Fibroblast of skin of abdomen (primary cell): ENCODE measurements around the gene ATF7IP. TPM values are rescaled to one million over a fixed set of nuclear protein-coding genes. Genes with fewer than 3 reads are reported as not detected.
"Not testable (repeated sequence)": the region's sequence is repeated elsewhere in the genome, so short reads cannot be mapped to it uniquely, and the experiment has no call there.

Source experiments
- DNase-seq: peaks from one replicate; pipeline ENCODE4 v3.0.0-alpha.2; 2013
- polyA plus RNA-seq, 2 experiments: library from polyadenylated mRNA; unstranded; fragments of 120-200 nt; gene quantifications; one replicate each; pipeline ENCODE4 v1.2.1, GENCODE V29; 2013; ENCODE audit not compliant: insufficient read length in 2 of 2

ATF7IP gene, protein sequence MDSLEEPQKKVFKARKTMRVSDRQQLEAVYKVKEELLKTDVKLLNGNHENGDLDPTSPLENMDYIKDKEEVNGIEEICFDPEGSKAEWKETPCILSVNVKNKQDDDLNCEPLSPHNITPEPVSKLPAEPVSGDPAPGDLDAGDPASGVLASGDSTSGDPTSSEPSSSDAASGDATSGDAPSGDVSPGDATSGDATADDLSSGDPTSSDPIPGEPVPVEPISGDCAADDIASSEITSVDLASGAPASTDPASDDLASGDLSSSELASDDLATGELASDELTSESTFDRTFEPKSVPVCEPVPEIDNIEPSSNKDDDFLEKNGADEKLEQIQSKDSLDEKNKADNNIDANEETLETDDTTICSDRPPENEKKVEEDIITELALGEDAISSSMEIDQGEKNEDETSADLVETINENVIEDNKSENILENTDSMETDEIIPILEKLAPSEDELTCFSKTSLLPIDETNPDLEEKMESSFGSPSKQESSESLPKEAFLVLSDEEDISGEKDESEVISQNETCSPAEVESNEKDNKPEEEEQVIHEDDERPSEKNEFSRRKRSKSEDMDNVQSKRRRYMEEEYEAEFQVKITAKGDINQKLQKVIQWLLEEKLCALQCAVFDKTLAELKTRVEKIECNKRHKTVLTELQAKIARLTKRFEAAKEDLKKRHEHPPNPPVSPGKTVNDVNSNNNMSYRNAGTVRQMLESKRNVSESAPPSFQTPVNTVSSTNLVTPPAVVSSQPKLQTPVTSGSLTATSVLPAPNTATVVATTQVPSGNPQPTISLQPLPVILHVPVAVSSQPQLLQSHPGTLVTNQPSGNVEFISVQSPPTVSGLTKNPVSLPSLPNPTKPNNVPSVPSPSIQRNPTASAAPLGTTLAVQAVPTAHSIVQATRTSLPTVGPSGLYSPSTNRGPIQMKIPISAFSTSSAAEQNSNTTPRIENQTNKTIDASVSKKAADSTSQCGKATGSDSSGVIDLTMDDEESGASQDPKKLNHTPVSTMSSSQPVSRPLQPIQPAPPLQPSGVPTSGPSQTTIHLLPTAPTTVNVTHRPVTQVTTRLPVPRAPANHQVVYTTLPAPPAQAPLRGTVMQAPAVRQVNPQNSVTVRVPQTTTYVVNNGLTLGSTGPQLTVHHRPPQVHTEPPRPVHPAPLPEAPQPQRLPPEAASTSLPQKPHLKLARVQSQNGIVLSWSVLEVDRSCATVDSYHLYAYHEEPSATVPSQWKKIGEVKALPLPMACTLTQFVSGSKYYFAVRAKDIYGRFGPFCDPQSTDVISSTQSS
- polyA plus RNA-seq (2013, experiment 1 of 2; ENCODE audit: insufficient read length): 21.9 TPM
- 22.0 TPM for polyA plus RNA-seq (2013, experiment 2 of 2; ENCODE audit: insufficient read length)

DNA sequence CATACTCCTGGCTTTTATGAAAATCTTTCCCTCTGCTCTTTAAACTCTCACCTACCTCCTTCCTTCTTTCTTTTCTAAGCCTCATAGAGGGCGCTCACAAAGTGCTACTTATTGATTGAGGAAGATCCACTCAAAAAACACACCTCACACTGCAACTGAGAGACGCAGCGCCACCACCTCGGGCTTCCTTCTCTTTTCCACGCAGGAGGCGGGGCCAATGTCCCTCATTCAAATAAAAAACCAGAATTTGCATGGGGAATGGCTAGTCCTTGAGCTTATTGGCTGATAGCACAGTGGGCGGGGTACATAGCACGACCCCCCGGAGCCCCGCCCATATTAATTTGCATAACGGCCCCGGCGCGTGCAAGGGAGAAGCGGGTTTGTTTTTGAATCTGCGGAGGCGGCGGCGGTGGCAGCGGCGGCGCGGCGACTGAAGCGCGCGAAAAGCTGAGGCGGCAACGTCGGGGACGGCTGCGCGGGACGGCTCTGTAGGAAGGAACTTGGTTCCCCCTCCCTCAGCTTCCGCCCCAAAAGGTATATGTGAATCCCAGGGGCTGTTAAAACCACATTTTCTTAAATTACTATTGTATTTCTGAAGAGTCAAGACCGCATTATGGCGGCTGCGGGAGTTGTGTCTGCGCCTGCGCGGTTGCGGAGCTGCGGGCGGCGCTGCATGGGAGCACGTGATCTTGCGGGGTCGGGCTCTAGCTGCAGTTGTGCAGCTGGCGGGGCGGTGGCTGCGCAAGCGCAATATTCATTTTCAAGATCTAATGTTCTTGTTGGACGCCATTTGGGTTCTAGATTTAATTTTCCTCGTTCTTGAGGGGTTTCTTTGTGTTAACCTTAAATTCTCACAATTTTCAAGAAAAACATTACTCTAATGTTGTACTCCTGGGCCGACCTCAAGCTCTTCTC lies at the start of gene ATF7IP:
TSS of gene ATF7IP (plus strand) at position 389 of the 915 bp plus-strand sequence. CDS start 58,234 bp downstream, outside the sequence.
- peak; percentile 99 for DNase-seq

DNA sequence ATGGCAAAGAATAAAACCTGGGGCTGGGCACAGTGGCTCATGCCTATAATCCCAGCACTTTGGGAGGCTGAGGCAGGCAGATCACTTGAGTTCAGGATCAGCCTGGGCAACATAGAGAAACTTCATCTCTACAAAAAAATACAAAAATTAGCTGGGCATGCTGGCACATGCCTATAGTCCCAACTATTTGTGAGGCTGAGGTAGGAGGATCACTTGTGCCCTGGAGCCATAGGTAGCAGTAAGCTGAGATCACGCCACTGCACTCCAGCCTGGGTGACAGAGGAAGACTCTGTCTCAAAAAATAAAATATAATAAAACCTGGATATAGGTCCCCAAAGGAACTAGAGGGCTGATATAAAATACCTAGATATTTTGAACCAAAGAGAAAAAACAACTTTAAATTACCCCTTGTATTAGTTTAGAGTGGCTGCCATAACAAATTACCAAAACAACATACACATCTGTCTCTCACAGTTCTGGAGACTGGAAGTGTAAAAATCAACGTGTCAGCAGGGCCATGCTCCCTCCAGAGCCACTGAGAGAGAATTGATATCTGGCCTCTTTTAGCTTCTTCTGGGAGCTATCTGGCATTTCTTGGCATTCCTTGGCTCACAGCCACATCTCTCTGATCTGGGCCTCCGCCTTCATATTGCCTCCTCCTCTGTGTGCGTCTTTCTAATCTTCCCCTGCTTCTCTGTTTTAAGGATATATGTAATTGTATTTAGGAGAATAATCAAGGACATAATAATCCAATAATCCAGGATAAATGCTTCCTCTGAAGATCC lies 47.9 kb upstream of the ATF7IP start:
- DNase-seq: no peak

GRCh38 chr12:14319704-14320427 lies 45.6 kb upstream of the ATF7IP start:
- DNase-seq: not testable (repeated sequence)

- no peak for DNase-seq
These were observed 43.1 kb upstream of the ATF7IP start for GRCh38 chr12:14322403-14322802.

GRCh38 chr12:14325716-14326343 lies 39.7 kb upstream of the ATF7IP start:
- no peak for DNase-seq

- no peak for DNase-seq
These were observed 38.8 kb upstream of the ATF7IP start for GRCh38 chr12:14326699-14327098.

DNA sequence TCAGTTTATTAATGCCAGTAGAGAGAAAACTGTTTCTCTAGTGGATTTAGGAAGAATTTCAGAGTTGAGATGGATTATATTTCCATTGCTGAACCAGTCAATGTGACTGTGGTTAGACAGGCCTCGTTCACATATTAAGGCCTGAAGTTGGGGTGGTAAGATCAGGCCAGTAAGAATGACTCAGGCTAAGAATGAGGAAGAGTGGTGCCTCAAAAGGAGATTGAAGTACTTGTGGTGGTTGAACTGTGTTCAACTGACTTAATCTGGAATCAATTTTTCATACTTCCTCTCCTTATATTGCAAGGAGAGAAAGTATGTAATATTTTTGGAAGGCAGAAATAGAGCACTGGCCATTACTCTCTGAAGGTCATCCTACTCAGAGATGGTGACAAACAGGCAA lies 37.8 kb upstream of the ATF7IP start:
- DNase-seq: peak; percentile 41

DNA sequence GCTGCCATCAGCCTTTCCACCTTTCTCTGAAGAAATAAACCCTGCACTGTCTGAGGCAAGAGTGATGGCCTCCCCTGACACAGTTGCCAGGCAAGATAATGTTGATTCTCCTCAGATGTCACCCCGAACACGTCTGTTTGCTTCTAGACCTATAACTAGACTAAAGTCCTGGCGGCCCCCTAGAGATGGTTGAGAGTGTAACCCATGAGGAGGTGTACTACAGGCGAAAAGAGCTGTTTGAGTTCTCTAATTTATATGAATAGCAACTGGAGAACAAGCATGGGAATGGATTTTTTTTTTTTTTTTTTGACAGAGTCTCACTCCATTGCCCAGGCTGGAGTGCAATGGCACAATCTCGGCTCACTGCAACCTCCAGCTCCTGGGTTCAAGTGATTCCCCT lies 33.0 kb upstream of the ATF7IP start:
- no peak for DNase-seq

GRCh38 chr12:14340371-14340770 lies 25.1 kb upstream of the ATF7IP start:
- DNase-seq: no peak

- DNase-seq: not testable (repeated sequence)
These were observed 14.0 kb upstream of the ATF7IP start for GRCh38 chr12:14351524-14351923.

- not testable (repeated sequence) for DNase-seq
These were observed 13.4 kb upstream of the ATF7IP start for GRCh38 chr12:14352066-14352465.

DNA sequence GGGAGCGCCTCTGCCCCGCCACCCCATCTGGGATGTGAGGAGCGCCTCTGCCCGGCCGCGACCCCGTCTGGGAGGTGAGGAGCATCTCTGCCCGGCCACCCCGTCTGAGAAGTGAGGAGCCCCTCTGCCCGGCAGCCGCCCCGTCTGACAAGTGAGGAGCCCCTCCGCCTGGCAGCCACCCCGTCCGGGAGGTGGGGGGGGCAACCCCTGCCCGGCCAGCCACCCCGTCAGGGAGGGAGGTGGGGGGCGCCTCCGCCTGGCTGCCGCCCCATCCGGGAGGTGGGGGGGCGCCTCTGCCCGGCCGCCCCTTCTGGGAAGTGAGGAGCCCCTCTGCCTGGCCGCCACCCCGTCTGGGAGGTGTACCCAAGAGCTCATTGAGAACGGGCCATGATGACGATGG lies 10.8 kb upstream of the ATF7IP start:
- not testable (repeated sequence) for DNase-seq

DNA sequence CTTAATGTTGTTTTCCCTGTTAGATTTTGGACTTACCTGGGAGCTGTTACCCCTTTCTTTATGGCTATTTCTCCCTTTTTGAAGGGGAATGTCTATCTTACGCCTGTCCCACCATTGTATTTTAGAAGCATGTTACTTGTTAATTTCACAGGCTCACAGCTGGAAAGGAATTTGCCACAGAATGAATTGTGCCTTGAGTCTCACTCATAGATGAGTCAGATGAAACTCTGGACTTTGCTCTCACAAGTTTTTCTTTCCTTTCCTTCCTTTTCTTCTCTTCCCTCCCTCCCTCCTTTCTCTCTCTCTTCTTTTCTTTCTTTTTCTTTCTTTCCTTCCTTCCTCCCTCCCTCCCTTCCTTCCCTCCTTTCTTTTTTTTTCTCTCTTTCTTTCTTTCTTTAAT lies 9.3 kb upstream of the ATF7IP start:
- no peak for DNase-seq

DNA sequence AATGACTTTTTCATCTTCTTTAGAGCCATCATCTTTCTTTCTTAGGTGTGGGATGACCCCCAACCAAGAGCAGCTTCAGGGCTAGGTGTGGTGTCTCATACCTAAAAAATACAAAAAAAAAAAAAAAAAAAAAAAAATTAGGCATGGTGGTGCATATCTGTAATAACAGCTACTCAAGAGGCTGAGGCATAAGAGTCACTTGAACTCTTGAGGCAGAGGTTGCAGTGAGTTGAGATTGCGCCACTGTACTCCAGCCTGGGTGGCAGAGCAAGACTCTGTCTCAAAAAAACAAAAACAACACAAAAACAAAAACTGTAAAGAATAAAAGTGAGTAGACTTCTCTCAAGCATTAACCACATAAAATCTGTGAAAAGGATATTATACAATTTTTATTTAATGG lies 8.0 kb upstream of the ATF7IP start:
- DNase-seq: no peak

GRCh38 chr12:14362352-14362751 lies 3.1 kb upstream of the ATF7IP start:
- DNase-seq: no peak

DNA sequence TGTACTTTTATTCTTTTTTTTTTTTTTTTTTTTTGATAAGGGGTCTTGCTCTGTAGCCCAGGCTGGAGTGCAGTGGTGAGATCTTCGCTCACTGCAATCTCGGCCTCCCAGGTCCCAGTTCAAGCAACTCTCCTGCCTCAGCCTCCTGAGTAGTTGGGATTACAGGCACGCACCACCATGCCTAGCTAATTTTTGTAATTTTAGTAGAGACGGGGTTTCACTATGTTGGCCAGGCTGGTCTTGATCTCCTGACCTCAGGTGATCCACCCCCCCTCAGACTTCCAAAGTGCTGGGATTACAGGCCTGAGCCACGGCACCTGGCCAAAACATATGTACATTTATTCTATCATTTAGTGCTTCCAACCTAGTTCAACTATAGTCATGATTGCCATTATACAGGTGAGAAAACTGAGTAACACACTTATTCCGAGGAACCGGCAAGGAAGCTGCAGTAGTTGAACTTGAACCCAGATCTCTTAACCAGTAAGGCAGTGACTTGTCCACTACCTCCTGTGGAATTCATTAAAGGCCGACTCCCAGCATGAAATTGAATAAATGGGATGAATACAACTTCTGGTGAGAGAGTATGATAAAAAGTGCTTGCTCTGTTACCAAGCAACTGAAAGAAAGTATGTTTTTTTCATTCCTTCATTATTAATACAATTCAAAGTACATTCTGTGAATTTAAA lies 755 bp upstream of the ATF7IP start:
- peak; percentile 0 for DNase-seq

GRCh38 chr12:14366209-14367039 lies 942 bp downstream of the ATF7IP start:
- DNase-seq: peak; percentile 27
